ENCODE data around the gene KRR1.

- no peak for TF ChIP-seq CTCF (IDR thresholded peaks at IDR 0.05)
- TF ChIP-seq EP300 (IDR thresholded peaks at IDR 0.05), result no peak
- TF ChIP-seq POLR2A (IDR thresholded peaks at IDR 0.05), result no peak
Observed at GRCh38 chr12:75525263-75525662, 13.9 kb upstream of the KRR1 start.

Measured in ovary (tissue), 3 donors.